Neural cell (in vitro differentiated cells): Measurements from ENCODE around the gene ALDH16A1. TPM values are rescaled to one million over a fixed set of nuclear protein-coding genes. Genes with fewer than 3 reads are reported as not detected.

Experiments
- H2AFZ ChIP-seq: fragments of 200-600, 300-800 bp; sonication (generic), shearing (Covaris generic); 2 replicates; pipeline ENCODE4 v1.6.0; 2014; ENCODE audit warnings: low read depth, mild to moderate bottlenecking, antibody characterized with exemption, low read length, moderate library complexity
- H3F3A ChIP-seq: fragments of 200-600 bp; shearing (Covaris generic); 2 replicates; pipeline ENCODE4 v1.6.1; 2016; ENCODE audit warnings: mild to moderate bottlenecking, moderate library complexity, mixed read lengths, antibody characterized with exemption, low read length; ENCODE audit not compliant: insufficient read depth, poor library complexity, severe bottlenecking
- H3K27ac ChIP-seq: fragments of 200-600, 300-800 bp; sonication (generic), shearing (Covaris generic); 2 replicates; pipeline ENCODE4 v1.5.1; 2014; ENCODE audit warnings: mild to moderate bottlenecking, low read length, moderate library complexity
- H3K27me3 ChIP-seq: fragments of 300-800, 200-600 bp; sonication (generic), shearing (Covaris generic); 2 replicates; pipeline ENCODE4 v1.6.0; 2014; ENCODE audit warnings: mild to moderate bottlenecking, low read depth, low read length, moderate library complexity; ENCODE audit not compliant: insufficient read depth
- H3K36me3 ChIP-seq: fragments of 300-800, 200-600 bp; sonication (generic), shearing (Covaris generic); 2 replicates; pipeline ENCODE4 v1.5.1; 2014; ENCODE audit warnings: mild to moderate bottlenecking, antibody characterized with exemption, low read length, moderate library complexity; ENCODE audit not compliant: insufficient read depth
- H3K4me2 ChIP-seq: fragments of 300-800, 200-600 bp; sonication (generic), shearing (Covaris generic); 2 replicates; pipeline ENCODE4 v1.6.0; 2014; ENCODE audit warnings: mild to moderate bottlenecking, low read length
- H3K4me3 ChIP-seq: fragments of 300-800, 200-600 bp; sonication (generic), shearing (Covaris generic); 2 replicates; pipeline ENCODE4 v1.5.1; 2014; ENCODE audit warnings: mild to moderate bottlenecking, low read length, moderate library complexity
- H3K79me2 ChIP-seq: fragments of 200-600 bp; shearing (Covaris generic); replicated peaks from 2 replicates; pipeline ENCODE4 v1.6.0; 2014; ENCODE audit warnings: mild to moderate bottlenecking, low read length, moderate library complexity; ENCODE audit not compliant: insufficient read depth
- H3K9ac ChIP-seq: fragments of 300-800, 200-600 bp; sonication (generic), shearing (Covaris generic); 2 replicates; pipeline ENCODE4 v1.6.1; 2016; ENCODE audit warnings: mild to moderate bottlenecking, low read length, mixed read lengths
- H3K9me2 ChIP-seq: fragments of 200-600 bp; shearing (Covaris generic); 2 replicates; pipeline ENCODE4 v1.6.1; 2016; ENCODE audit warnings: mild to moderate bottlenecking, low read length, mixed read lengths; ENCODE audit not compliant: insufficient read depth
- H3K9me3 ChIP-seq: fragments of 200-600, 300-800 bp; sonication (generic), shearing (Covaris generic); 2 replicates; pipeline ENCODE4 v1.6.1; 2016; ENCODE audit warnings: mild to moderate bottlenecking, mixed run types, low read length, moderate library complexity, mixed read lengths
- H4K20me1 ChIP-seq: fragments of 200-600 bp; shearing (Covaris generic); 2 replicates; pipeline ENCODE4 v1.6.1; 2016; ENCODE audit warnings: mild to moderate bottlenecking, mixed run types; ENCODE audit not compliant: insufficient read depth
- EP300 ChIP-seq: fragments of 450-650 bp; conservative IDR thresholded peaks from 2 replicates; pipeline ENCODE4 v1.6.1; 2014; ENCODE audit warnings: antibody characterized with exemption, mild to moderate bottlenecking, moderate library complexity; ENCODE audit not compliant: poor library complexity, severe bottlenecking
- EZH2 ChIP-seq: fragments of 200-600, 300-800 bp; shearing (Covaris generic), sonication (generic); IDR thresholded peaks from 2 replicates; pipeline ENCODE4 v1.6.1; 2014; ENCODE audit warnings: antibody characterized with exemption, low read length, borderline replicate concordance, mild to moderate bottlenecking; ENCODE audit not compliant: insufficient read depth, poor library complexity, severe bottlenecking
- MXI1 ChIP-seq: fragments of 450-650 bp; conservative IDR thresholded peaks from 2 replicates; pipeline ENCODE4 v1.6.1; 2014; ENCODE audit warnings: antibody characterized with exemption, mild to moderate bottlenecking; ENCODE audit not compliant: poor library complexity, severe bottlenecking
- POLR2AphosphoS5 ChIP-seq: IDR thresholded peaks from 2 replicates; pipeline ENCODE4 v1.6.1; 2012
- RAD21 ChIP-seq: fragments of 450-650 bp; conservative IDR thresholded peaks from 2 replicates; pipeline ENCODE4 v1.6.1; 2014; ENCODE audit warnings: antibody characterized with exemption, mild to moderate bottlenecking, moderate library complexity
- SMC3 ChIP-seq: fragments of 450-650 bp; conservative IDR thresholded peaks from 2 replicates; pipeline ENCODE4 v1.6.1; 2014; ENCODE audit warnings: antibody characterized with exemption, mild to moderate bottlenecking, moderate library complexity; ENCODE audit not compliant: poor library complexity
- TAF1 ChIP-seq: IDR thresholded peaks from 2 replicates; pipeline ENCODE4 v1.6.1; 2012; ENCODE audit warnings: low read depth
- polyA plus RNA-seq: library from polyadenylated mRNA; depleted of rRNA; stranded (reverse); fragments of >200 nt; gene quantifications from 2 replicates; pipeline ENCODE4 v1.2.3, GENCODE V29; 2014
- TF ChIP-seq, protein P1 (sequence below): fragments of 450-650 bp; IDR thresholded peaks from 2 replicates; pipeline ENCODE4 v1.5.1; 2014; ENCODE audit warnings: antibody characterized with exemption, mild to moderate bottlenecking, moderate library complexity; ENCODE audit not compliant: poor library complexity, severe bottlenecking
- TF ChIP-seq, protein P2 (sequence below): IDR thresholded peaks from 2 replicates; pipeline ENCODE4 v1.6.1; 2012; ENCODE audit warnings: borderline replicate concordance

ALDH16A1 gene
- polyA plus RNA-seq, 1 donor from 2014 or later: 13.5 TPM

DNA sequence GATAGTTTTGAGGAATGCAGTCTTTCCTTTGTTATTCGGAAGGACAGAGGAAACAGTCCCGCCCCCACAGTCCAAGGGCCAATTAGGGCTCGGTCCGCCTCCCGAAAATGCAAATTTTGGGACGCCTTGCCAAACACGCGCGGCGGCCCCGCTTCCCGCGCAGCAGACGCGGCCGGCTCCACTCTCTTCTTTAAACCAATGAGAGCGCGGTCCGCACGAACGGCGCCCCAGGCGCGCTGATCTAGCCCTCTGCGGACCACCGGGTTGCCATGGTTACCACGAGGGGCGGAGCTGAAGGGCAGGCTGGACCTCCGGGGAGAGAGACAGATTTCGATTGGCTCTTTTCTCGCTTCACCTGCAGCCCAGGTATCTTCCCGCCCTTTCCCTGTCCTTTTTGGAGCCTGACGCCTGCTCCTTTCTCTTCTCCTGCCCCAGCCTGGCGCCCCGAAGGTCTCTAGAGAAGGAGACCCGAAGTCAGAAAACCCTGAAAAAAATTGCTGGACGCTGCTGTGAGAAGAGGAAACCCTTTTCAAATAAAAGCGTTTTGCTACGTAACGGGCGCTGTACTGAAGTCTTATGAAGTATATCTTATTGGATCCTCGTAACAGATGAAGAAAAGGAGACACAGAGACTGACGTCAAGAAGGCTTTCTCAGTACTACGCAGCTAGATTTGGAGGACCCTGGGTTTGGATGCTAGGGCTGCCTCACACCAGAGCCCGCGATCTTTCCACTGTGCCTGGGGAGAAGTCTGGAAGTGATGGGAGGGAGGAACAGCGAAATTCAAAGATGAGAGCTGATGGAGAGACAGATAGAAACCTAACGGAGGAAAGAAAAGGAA lies 31.8 kb upstream of the ALDH16A1 start:
- no peak overlapping the region for H2AFZ ChIP-seq
- H3K4me2 ChIP-seq: peak overlapping the region; percentile 51
- no peaks in the 10 kb centered on the region for H3K9me2 ChIP-seq
- peak overlapping the region; percentile 57 for H3K4me3 ChIP-seq
- H3K36me3 ChIP-seq: no peaks in the 10 kb centered on the region
- no peaks in the 10 kb centered on the region for H4K20me1 ChIP-seq
- no peaks in the 10 kb centered on the region for H3F3A ChIP-seq
- H3K9me3 ChIP-seq: no peaks in the 10 kb centered on the region
- peaks cover 65% of the 10 kb centered on the region for H3K27me3 ChIP-seq
- no peaks in the 10 kb centered on the region for H3K79me2 ChIP-seq
- no peak overlapping the region for H3K27ac ChIP-seq
- no peak overlapping the region for H3K9ac ChIP-seq
- TF ChIP-seq, protein P1, sequence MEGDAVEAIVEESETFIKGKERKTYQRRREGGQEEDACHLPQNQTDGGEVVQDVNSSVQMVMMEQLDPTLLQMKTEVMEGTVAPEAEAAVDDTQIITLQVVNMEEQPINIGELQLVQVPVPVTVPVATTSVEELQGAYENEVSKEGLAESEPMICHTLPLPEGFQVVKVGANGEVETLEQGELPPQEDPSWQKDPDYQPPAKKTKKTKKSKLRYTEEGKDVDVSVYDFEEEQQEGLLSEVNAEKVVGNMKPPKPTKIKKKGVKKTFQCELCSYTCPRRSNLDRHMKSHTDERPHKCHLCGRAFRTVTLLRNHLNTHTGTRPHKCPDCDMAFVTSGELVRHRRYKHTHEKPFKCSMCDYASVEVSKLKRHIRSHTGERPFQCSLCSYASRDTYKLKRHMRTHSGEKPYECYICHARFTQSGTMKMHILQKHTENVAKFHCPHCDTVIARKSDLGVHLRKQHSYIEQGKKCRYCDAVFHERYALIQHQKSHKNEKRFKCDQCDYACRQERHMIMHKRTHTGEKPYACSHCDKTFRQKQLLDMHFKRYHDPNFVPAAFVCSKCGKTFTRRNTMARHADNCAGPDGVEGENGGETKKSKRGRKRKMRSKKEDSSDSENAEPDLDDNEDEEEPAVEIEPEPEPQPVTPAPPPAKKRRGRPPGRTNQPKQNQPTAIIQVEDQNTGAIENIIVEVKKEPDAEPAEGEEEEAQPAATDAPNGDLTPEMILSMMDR: no peak
- TF ChIP-seq MXI1: no peak
- no peak for TF ChIP-seq SMC3
- TF ChIP-seq TAF1: no peak
- TF ChIP-seq, protein P2, sequence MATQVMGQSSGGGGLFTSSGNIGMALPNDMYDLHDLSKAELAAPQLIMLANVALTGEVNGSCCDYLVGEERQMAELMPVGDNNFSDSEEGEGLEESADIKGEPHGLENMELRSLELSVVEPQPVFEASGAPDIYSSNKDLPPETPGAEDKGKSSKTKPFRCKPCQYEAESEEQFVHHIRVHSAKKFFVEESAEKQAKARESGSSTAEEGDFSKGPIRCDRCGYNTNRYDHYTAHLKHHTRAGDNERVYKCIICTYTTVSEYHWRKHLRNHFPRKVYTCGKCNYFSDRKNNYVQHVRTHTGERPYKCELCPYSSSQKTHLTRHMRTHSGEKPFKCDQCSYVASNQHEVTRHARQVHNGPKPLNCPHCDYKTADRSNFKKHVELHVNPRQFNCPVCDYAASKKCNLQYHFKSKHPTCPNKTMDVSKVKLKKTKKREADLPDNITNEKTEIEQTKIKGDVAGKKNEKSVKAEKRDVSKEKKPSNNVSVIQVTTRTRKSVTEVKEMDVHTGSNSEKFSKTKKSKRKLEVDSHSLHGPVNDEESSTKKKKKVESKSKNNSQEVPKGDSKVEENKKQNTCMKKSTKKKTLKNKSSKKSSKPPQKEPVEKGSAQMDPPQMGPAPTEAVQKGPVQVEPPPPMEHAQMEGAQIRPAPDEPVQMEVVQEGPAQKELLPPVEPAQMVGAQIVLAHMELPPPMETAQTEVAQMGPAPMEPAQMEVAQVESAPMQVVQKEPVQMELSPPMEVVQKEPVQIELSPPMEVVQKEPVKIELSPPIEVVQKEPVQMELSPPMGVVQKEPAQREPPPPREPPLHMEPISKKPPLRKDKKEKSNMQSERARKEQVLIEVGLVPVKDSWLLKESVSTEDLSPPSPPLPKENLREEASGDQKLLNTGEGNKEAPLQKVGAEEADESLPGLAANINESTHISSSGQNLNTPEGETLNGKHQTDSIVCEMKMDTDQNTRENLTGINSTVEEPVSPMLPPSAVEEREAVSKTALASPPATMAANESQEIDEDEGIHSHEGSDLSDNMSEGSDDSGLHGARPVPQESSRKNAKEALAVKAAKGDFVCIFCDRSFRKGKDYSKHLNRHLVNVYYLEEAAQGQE: no peak
- no peak for TF ChIP-seq EP300
- TF ChIP-seq EZH2: no peak
- no peak for TF ChIP-seq RAD21
- TF ChIP-seq POLR2AphosphoS5: no peak

DNA sequence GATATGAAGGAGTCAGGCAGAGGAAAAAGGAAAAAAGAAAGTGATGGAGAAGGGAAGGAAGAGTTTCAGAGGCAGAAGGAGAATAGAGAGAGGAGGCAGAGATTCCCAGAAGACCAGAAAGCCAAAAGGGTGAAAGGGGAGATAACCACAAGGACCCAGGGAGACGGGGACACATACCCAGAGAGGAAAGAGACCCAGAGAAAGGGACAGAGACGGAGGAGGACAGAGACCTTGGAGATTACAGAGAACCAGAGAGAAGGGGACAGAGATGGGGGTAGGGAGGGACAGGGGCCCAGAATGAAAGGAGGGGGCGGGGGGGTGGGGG lies 31.2 kb upstream of the ALDH16A1 start:
- H3K36me3 ChIP-seq: no peaks in the 10 kb centered on the region
- H3K4me2 ChIP-seq: no peak overlapping the region
- no peak overlapping the region for H3K4me3 ChIP-seq
- no peaks in the 10 kb centered on the region for H3F3A ChIP-seq
- no peaks in the 10 kb centered on the region for H4K20me1 ChIP-seq
- no peaks in the 10 kb centered on the region for H3K9me3 ChIP-seq
- H3K79me2 ChIP-seq: no peaks in the 10 kb centered on the region
- no peak overlapping the region for H3K27ac ChIP-seq
- TF ChIP-seq MXI1 (no peak), EP300 (no peak), POLR2AphosphoS5 (no peak), EZH2 (no peak), SMC3 (no peak), TAF1 (no peak), RAD21 (no peak)
- TF ChIP-seq, protein P1: no peak
- H2AFZ ChIP-seq: no peak overlapping the region
- no peaks in the 10 kb centered on the region for H3K9me2 ChIP-seq
- peaks cover 71% of the 10 kb centered on the region for H3K27me3 ChIP-seq
- no peak overlapping the region for H3K9ac ChIP-seq
